PFSK-1 (cell line): ENCODE results near the gene TTR.

Source experiments
- FOXP2 ChIP-seq: optimal IDR thresholded peaks from 2 replicates; pipeline ENCODE3; 2011; ENCODE audit warnings: borderline replicate concordance, control low read depth, inconsistent platforms; ENCODE audit not compliant: insufficient read depth; ENCODE audit errors: extremely low read length, extremely low read depth
- REST ChIP-seq, 2 experiments: IDR thresholded peaks; 2 replicates each; pipeline versions ENCODE4 v1.6.1 to v1.8.0; 2011 to 2012; ENCODE audit warnings: low read depth in 2 of 2, low read length in 2 of 2, control low read depth in 1 of 2, inconsistent platforms in 1 of 2, mild to moderate bottlenecking in 1 of 2, moderate library complexity in 1 of 2; ENCODE audit not compliant: insufficient read depth in 1 of 2
- SIN3A ChIP-seq: IDR thresholded peaks from 2 replicates; pipeline ENCODE4 v1.6.1; 2012; ENCODE audit warnings: mild to moderate bottlenecking, low read length, moderate library complexity, borderline replicate concordance; ENCODE audit not compliant: insufficient read depth

GRCh38 chr18:31551883-31552282 is 39.8 kb upstream of the TTR start:
- no peak for TF ChIP-seq REST (IDR thresholded peaks at IDR 0.05; ENCODE audit: insufficient read depth in 1 of 2, low read depth in 2 of 2, low read length in 2 of 2)
- no peak for TF ChIP-seq SIN3A
- no peak for TF ChIP-seq FOXP2
